Heart left ventricle (tissue), 13 donors: ENCODE results near the gene MIF4GD.
"Not testable (repeated sequence)": the region's sequence is repeated elsewhere in the genome, so short reads cannot be mapped to it uniquely, and the experiment has no call there.

Source experiments
- POLR2A ChIP-seq, 2 donors: fragments of 450-650 bp; IDR thresholded peaks; one replicate each; pipeline ENCODE4 v1.6.1; 2017; ENCODE audit warnings: antibody characterized with exemption in 2 of 2, mild to moderate bottlenecking in 2 of 2, moderate library complexity in 2 of 2
- TF ChIP-seq, protein P1 (sequence below), 12 donors: fragments of 200-600 bp; sonication (generic) in 4 of 12; IDR thresholded peaks; one replicate each; pipeline versions ENCODE4 v1.5.0 to v1.8.0; 2018 to 2022; ENCODE audit warnings: antibody characterized with exemption in 12 of 12, mild to moderate bottlenecking in 5 of 12
- donor health status: ischemic (EF 13 %, LVEDD 7.1; RV severe dilation, severe dysfunction).
- donor health status: DM: no; HTN: yes; CAD: no.
- donor health status: DM: no; HTN: no; CAD: no.
- donor health status: ischemic (EF 25% LVEDD 6.9; RV normal size, moderate dysfunction).
- donor health status: ischemic (EF 25% LVEDD 5.7; RV mildly dilated, moderate dysfunction).
- donor health status: ischemic (EF 35%, LVEDD 5.7; RV mildly dilated, moderate dysfunction).
- donor health status: nonischemic (EF 11% LVEDD 7.7; RV severe dilation, severe dysfunction).
- donor health status: DM: yes; HTN: yes; CAD: no.
- donor health status: PGD.
- donor health status: ischemic (EF 29% LVEDD 5.4; RV normal size, mild dysfunction).
- donor health status: nonischemic (EF 23%, LVEDD 6.1; RV moderate dilation, normal function).

DNA sequence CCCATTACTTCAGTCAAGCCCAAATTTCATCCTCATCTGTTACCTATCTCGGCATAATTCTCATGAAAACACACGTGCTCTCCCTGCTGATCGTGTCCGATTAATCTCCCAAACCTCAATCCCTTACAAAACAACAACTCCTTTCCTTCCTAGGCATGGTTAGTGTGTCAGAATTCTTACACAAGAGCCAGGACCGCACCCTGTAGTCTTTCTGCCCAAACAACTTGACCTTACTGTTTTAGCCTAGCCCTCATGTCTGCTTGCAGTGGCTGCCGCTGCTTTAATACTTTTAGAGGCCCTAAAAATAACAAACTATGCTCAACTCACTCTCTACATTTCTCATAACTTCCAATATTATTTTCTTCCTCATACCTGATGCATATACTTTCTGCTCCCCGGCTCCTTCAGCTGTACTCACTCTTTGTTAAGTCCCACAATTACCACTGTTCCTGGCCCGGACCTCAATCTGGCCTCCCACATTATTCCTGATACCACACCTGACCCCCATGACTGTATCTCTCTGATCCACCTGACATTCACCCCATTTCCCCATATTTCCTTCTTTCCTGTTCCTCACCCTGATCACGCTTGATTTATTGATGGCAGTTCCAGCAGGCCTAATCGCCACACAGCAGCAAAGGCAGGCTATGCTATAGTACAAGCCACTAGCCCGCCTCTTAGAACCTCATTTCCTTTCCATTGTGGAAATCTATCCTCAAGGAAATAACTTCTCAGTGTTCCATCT, 14.9 kb downstream of the MIF4GD start:
- TF ChIP-seq, protein P1, sequence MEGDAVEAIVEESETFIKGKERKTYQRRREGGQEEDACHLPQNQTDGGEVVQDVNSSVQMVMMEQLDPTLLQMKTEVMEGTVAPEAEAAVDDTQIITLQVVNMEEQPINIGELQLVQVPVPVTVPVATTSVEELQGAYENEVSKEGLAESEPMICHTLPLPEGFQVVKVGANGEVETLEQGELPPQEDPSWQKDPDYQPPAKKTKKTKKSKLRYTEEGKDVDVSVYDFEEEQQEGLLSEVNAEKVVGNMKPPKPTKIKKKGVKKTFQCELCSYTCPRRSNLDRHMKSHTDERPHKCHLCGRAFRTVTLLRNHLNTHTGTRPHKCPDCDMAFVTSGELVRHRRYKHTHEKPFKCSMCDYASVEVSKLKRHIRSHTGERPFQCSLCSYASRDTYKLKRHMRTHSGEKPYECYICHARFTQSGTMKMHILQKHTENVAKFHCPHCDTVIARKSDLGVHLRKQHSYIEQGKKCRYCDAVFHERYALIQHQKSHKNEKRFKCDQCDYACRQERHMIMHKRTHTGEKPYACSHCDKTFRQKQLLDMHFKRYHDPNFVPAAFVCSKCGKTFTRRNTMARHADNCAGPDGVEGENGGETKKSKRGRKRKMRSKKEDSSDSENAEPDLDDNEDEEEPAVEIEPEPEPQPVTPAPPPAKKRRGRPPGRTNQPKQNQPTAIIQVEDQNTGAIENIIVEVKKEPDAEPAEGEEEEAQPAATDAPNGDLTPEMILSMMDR (IDR thresholded peaks at IDR 0.05), result not testable (repeated sequence)
- TF ChIP-seq POLR2A (IDR thresholded peaks at IDR 0.05), result not testable (repeated sequence)
